ENCODE data around the gene MMP25.

GRCh38 chr16:3097266-3097665 lies 50.9 kb downstream of the MMP25 start:
- TF ChIP-seq EZH2 (IDR thresholded peaks at IDR 0.05; ENCODE audit: borderline replicate concordance, low read depth, low read length, poor library complexity, severe bottlenecking) (no peak), CTCF (conservative IDR thresholded peaks at IDR 0.05; ENCODE audit: low read depth, low read length) (no peak)

Data from A673 (cell line).